Ovary (tissue), 9 donors: ENCODE measurements around the gene PROX1. TPM values are rescaled to one million over a fixed set of nuclear protein-coding genes. Genes with fewer than 3 reads are reported as not detected.

ENCODE experiments used
- DNase-seq, 5 donors: peaks; one replicate each; pipeline ENCODE4 v3.0.0-alpha.2; 2019 to 2020
- H3K27ac ChIP-seq, 2 donors: fragments of 200-600 bp; one replicate each; pipeline versions ENCODE4 v1.5.1 to v1.8.0; 2019 to 2022
- H3K27me3 ChIP-seq: fragments of 200-600 bp; one replicate; pipeline ENCODE4 v1.8.0; 2022
- H3K36me3 ChIP-seq: fragments of 200-600 bp; sonication (generic); one replicate; pipeline ENCODE4 v1.5.1; 2019
- H3K4me1 ChIP-seq: one replicate; pipeline ENCODE4 v1.8.1; 2013; ENCODE audit warnings: mild to moderate bottlenecking, moderate library complexity; ENCODE audit not compliant: insufficient read depth
- H3K4me3 ChIP-seq: fragments of 200-600 bp; sonication (generic); one replicate; pipeline ENCODE4 v1.5.1; 2017
- H3K9me3 ChIP-seq, 2 donors: fragments of 200-600 bp in 1 of 2; sonication (generic) in 1 of 2; one replicate each; pipeline versions ENCODE4 v1.5.1 to v1.8.1; 2013 to 2019; ENCODE audit warnings: mild to moderate bottlenecking in 1 of 2, moderate library complexity in 1 of 2
- CTCF ChIP-seq, 3 donors: fragments of 450-650 bp in 2 of 3; fragments of 200-600 bp in 1 of 3; IDR thresholded peaks; one replicate each; pipeline versions ENCODE4 v1.5.1 to v1.8.0; 2016 to 2022; ENCODE audit warnings: antibody characterized with exemption in 3 of 3, mild to moderate bottlenecking in 1 of 3
- EP300 ChIP-seq: sonication (generic); formaldehyde crosslinking; IDR thresholded peaks from one replicate; pipeline ENCODE4 v1.6.1; 2017; ENCODE audit warnings: antibody characterized with exemption
- POLR2A ChIP-seq: fragments of 450-650 bp; IDR thresholded peaks from one replicate; pipeline ENCODE4 v1.6.1; 2017; ENCODE audit warnings: antibody characterized with exemption, mild to moderate bottlenecking, moderate library complexity
- WGBS, 3 donors: extraction: QIAGEN DNeasy Blood & Tissue Kit in 1 of 3; methylation state at CpG; one replicate each; pipeline versions ENCODE4 v1.1.5 to v1.1.7; 2013 to 2017; 5-methylcytosine and 5-hydroxymethylcytosine counted together
- intact Hi-C, 4 donors: fragments of 100-400 bp; cut with DNase I; formaldehyde crosslinking; loops; one replicate each; pipeline versions ENCODE4 v1.11.0 to v1.15.1; 2022 to 2023
- polyA plus RNA-seq, 2 donors: library from polyadenylated mRNA; stranded (reverse); fragments of 200-250 nt in 1 of 2; fragments of 350-450 nt in 1 of 2; fragmentation: Illumina TruSeq in 1 of 2; extraction: RNeasy Lipid Tissue Mini Kit (QIAGEN cat#74804) in 1 of 2; gene quantifications; one replicate each; pipeline ENCODE4 v1.2.3, GENCODE V29; 2013 to 2014
- total RNA-seq, 7 donors: library from RNA; depleted of rRNA in 2 of 7; stranded (reverse); fragments of >200 nt in 2 of 7; fragmentation: NEBNext Ultra II Directional in 3 of 7; extraction: Animal tissue kit (Norgen Biotek cat#: 25700) in 3 of 7; gene quantifications; one replicate each; pipeline versions ENCODE4 v1.1.0 to v1.2.4, GENCODE V29; 2016 to 2023
- donor health status: DM: no; HTN: no; CAD: no; lungs with moderate emphysema.
- donor health status: DM: no; HTN: no; CAD: no.
- donor health status: Bipolar disorder and iron deficiency.
- donor health status: DM: yes; HTN: yes; CAD: no.
- donor health status: DM: no; HTN: no; CAD: no.
- donor health status: DM: yes; HTN: yes; CAD: no.

The PROX1 gene
- total and polyA plus RNA-seq, 9 donors = 3.6 to 23.6 (median 13.2) TPM

- WGBS, 3 donors = 83 to 93% (median 87%) methylated on average over 8 of the region's 8 CpGs
- no peak overlapping the region for H3K4me3 ChIP-seq
- no peaks in the 10 kb centered on the region for H3K36me3 ChIP-seq
- H3K4me1 ChIP-seq = peaks cover 3% of the 10 kb centered on the region
- intact Hi-C loops = no loop called here
- H3K27me3 ChIP-seq = no peaks in the 10 kb centered on the region
- no peak overlapping the region for H3K27ac ChIP-seq
- no peak for DNase-seq
- H3K9me3 ChIP-seq = no peaks in the 10 kb centered on the region
- TF ChIP-seq POLR2A = no peak
- no peak for TF ChIP-seq CTCF (IDR thresholded peaks at IDR 0.05)
- no peak for TF ChIP-seq EP300
Measured at GRCh38 chr1:214008791-214009422, 21.1 kb downstream of the PROX1 start.

GRCh38 chr1:214009423-214010196 lies 21.8 kb downstream of the PROX1 start:
- intact Hi-C loops = no loop called here
- peaks cover 2% of the 10 kb centered on the region for H3K4me1 ChIP-seq
- H3K27ac ChIP-seq = no peak overlapping the region
- H3K9me3 ChIP-seq = no peaks in the 10 kb centered on the region
- no peak for TF ChIP-seq POLR2A
- no peak for TF ChIP-seq CTCF (IDR thresholded peaks at IDR 0.05)
- TF ChIP-seq EP300 = no peak
- no peaks in the 10 kb centered on the region for H3K27me3 ChIP-seq
- no peaks in the 10 kb centered on the region for H3K36me3 ChIP-seq
- 43 to 44% (median 44%) methylated on average over 14 of the region's 14 CpGs for whole genome bisulfite sequencing, 3 donors
- H3K4me3 ChIP-seq = no peak overlapping the region
- DNase-seq = no peak

- Histone ChIP-seq H3K4me3 (no peak overlapping the region), H3K36me3 (no peaks in the 10 kb centered on the region), H3K27ac (no peak overlapping the region), H3K27me3 (no peaks in the 10 kb centered on the region), H3K9me3 (no peaks in the 10 kb centered on the region), H3K4me1 (no peaks in the 10 kb centered on the region)
- intact Hi-C loops = no loop called here
- TF ChIP-seq POLR2A (no peak), EP300 (no peak), CTCF (IDR thresholded peaks at IDR 0.05) (no peak)
- 85 to 97% (median 92%) methylated on average over 1 of the region's 1 CpG for WGBS, 3 donors
- no peak for DNase-seq
Measured at GRCh38 chr1:214010197-214010573, 22.4 kb downstream of the PROX1 start.

GRCh38 chr1:214010717-214011116 lies 22.9 kb downstream of the PROX1 start:
- H3K4me3 ChIP-seq = no peak overlapping the region
- no peak overlapping the region for H3K27ac ChIP-seq
- WGBS, 3 donors = 93 to 97% (median 96%) methylated on average over 2 of the region's 2 CpGs
- no peak for DNase-seq
- no peaks in the 10 kb centered on the region for H3K27me3 ChIP-seq
- no peaks in the 10 kb centered on the region for H3K9me3 ChIP-seq
- intact Hi-C loops = no loop called here
- TF ChIP-seq POLR2A = no peak
- no peak for TF ChIP-seq CTCF (IDR thresholded peaks at IDR 0.05)
- no peak for TF ChIP-seq EP300
- H3K4me1 ChIP-seq = no peaks in the 10 kb centered on the region
- H3K36me3 ChIP-seq = no peaks in the 10 kb centered on the region
